ENCODE data around the gene RAPSN. TPM values are rescaled to one million over a fixed set of nuclear protein-coding genes. Genes with fewer than 3 reads are reported as not detected.

Gene RAPSN
- total RNA-seq, 1 donor = 0.42 TPM

- Histone ChIP-seq H3K9me3 (ENCODE audit: low read depth, low read length) (no peaks in the 10 kb centered on the region), H3K27me3 (ENCODE audit: insufficient read depth, low read length) (no peaks in the 10 kb centered on the region), H3K4me3 (ENCODE audit: low read length) (peak overlapping the region; percentile 41), H3K4me1 (ENCODE audit: insufficient read depth, low read length) (peaks cover 84% of the 10 kb centered on the region)
Measured at GRCh38 chr11:47394322-47395222, 54.4 kb downstream of the RAPSN start.

GRCh38 chr11:47394050-47394321 is 55.0 kb downstream of the RAPSN start:
- H3K9me3 ChIP-seq (ENCODE audit: low read depth, low read length) = no peaks in the 10 kb centered on the region
- H3K4me3 ChIP-seq (ENCODE audit: low read length) = peak overlapping the region; percentile 41
- no peaks in the 10 kb centered on the region for H3K27me3 ChIP-seq (ENCODE audit: insufficient read depth, low read length)
- H3K4me1 ChIP-seq (ENCODE audit: insufficient read depth, low read length) = peaks cover 84% of the 10 kb centered on the region

GRCh38 chr11:47393163-47394049 is 55.5 kb downstream of the RAPSN start:
- Histone ChIP-seq H3K9me3 (ENCODE audit: low read depth, low read length) (no peaks in the 10 kb centered on the region), H3K4me3 (ENCODE audit: low read length) (peak overlapping the region; percentile 41), H3K27me3 (ENCODE audit: insufficient read depth, low read length) (no peaks in the 10 kb centered on the region), H3K4me1 (ENCODE audit: insufficient read depth, low read length) (peaks cover 84% of the 10 kb centered on the region)

GRCh38 chr11:47392546-47393162 is 56.3 kb downstream of the RAPSN start:
- no peaks in the 10 kb centered on the region for H3K27me3 ChIP-seq (ENCODE audit: insufficient read depth, low read length)
- H3K9me3 ChIP-seq (ENCODE audit: low read depth, low read length) = no peaks in the 10 kb centered on the region
- peaks cover 87% of the 10 kb centered on the region for H3K4me1 ChIP-seq (ENCODE audit: insufficient read depth, low read length)
- no peak overlapping the region for H3K4me3 ChIP-seq (ENCODE audit: low read length)

- no peaks in the 10 kb centered on the region for H3K9me3 ChIP-seq (ENCODE audit: low read depth, low read length)
- no peaks in the 10 kb centered on the region for H3K27me3 ChIP-seq (ENCODE audit: insufficient read depth, low read length)
- no peak overlapping the region for H3K4me3 ChIP-seq (ENCODE audit: low read length)
- peaks cover 95% of the 10 kb centered on the region for H3K4me1 ChIP-seq (ENCODE audit: insufficient read depth, low read length)
Measured at GRCh38 chr11:47391711-47392432, 57.1 kb downstream of the RAPSN start.

GRCh38 chr11:47391077-47391583 is 57.8 kb downstream of the RAPSN start:
- Histone ChIP-seq H3K4me1 (ENCODE audit: insufficient read depth, low read length) (peaks cover 96% of the 10 kb centered on the region), H3K9me3 (ENCODE audit: low read depth, low read length) (no peaks in the 10 kb centered on the region), H3K27me3 (ENCODE audit: insufficient read depth, low read length) (no peaks in the 10 kb centered on the region), H3K4me3 (ENCODE audit: low read length) (no peak overlapping the region)

GRCh38 chr11:47390422-47390760 is 58.5 kb downstream of the RAPSN start:
- no peaks in the 10 kb centered on the region for H3K9me3 ChIP-seq (ENCODE audit: low read depth, low read length)
- H3K27me3 ChIP-seq (ENCODE audit: insufficient read depth, low read length) = no peaks in the 10 kb centered on the region
- H3K4me1 ChIP-seq (ENCODE audit: insufficient read depth, low read length) = peaks cover 92% of the 10 kb centered on the region
- no peak overlapping the region for H3K4me3 ChIP-seq (ENCODE audit: low read length)

- H3K4me3 ChIP-seq (ENCODE audit: low read length) = peak overlapping the region; percentile 13
Measured at GRCh38 chr11:47389577-47390421, 59.1 kb downstream of the RAPSN start.

GRCh38 chr11:47388697-47389576 is 60.0 kb downstream of the RAPSN start:
- Histone ChIP-seq H3K4me3 (ENCODE audit: low read length) (peak overlapping the region; percentile 13), H3K4me1 (ENCODE audit: insufficient read depth, low read length) (peaks cover 78% of the 10 kb centered on the region), H3K9me3 (ENCODE audit: low read depth, low read length) (no peaks in the 10 kb centered on the region)

More at GRCh38 chr11:47389577-47390421, 59.1 kb downstream of the RAPSN start:
- peaks cover 86% of the 10 kb centered on the region for H3K4me1 ChIP-seq (ENCODE audit: insufficient read depth, low read length)
- no peaks in the 10 kb centered on the region for H3K9me3 ChIP-seq (ENCODE audit: low read depth, low read length)
- H3K27me3 ChIP-seq (ENCODE audit: insufficient read depth, low read length) = no peaks in the 10 kb centered on the region

GRCh38 chr11:47387944-47388696 is 60.8 kb downstream of the RAPSN start:
- Histone ChIP-seq H3K4me3 (ENCODE audit: low read length) (no peak overlapping the region), H3K27me3 (ENCODE audit: insufficient read depth, low read length) (no peaks in the 10 kb centered on the region), H3K9me3 (ENCODE audit: low read depth, low read length) (no peaks in the 10 kb centered on the region), H3K4me1 (ENCODE audit: insufficient read depth, low read length) (peaks cover 77% of the 10 kb centered on the region)

More at GRCh38 chr11:47388697-47389576, 60.0 kb downstream of the RAPSN start:
- H3K27me3 ChIP-seq (ENCODE audit: insufficient read depth, low read length) = no peaks in the 10 kb centered on the region
